T-cell (primary cell): ENCODE results near the gene PRR15. TPM values are rescaled to one million over a fixed set of nuclear protein-coding genes. Genes with fewer than 3 reads are reported as not detected.

Source experiments
- ATAC-seq, 4 experiments: fragments of 200-7000 bp in 3 of 4; fragments of 150-1000 bp in 1 of 4; cut with Tn5 transposase; replicated peaks in 1 of 4; 1 replicate in 3 of 4; 2 replicates in 1 of 4; pipeline ENCODE4 v1.10.0; 2021; ENCODE audit warnings: moderate library complexity in 3 of 4, mild to moderate bottlenecking in 2 of 4, moderate number of reproducible peaks in 1 of 4
- CTCF ChIA-PET, 2 donors: fragments of 300-600 bp; sonication (Branson Sonifier 250); formaldehyde crosslinking; loops; one replicate each; lab custom pipeline; 2022; ENCODE audit warnings: antibody characterized with exemption in 2 of 2; lab: Charles Lee
- POLR2A ChIA-PET, 2 donors: fragments of 300-600 bp; sonication (Branson Sonifier 250); formaldehyde crosslinking; loops; one replicate each; lab custom pipeline; 2022; ENCODE audit warnings: antibody characterized with exemption in 2 of 2; lab: Charles Lee
- DNase-seq, 35 experiments: peaks; one replicate each; pipeline versions ENCODE4 v3.0.0 to v3.0.0-alpha.2; 2013 to 2023
- H3K27ac ChIP-seq: one replicate; pipeline ENCODE4 v1.5.1; 2013; ENCODE audit warnings: low read length
- H3K27me3 ChIP-seq, 2 experiments: replicated peaks in 1 of 2; 1 replicate in 1 of 2; 2 replicates in 1 of 2; pipeline versions ENCODE4 v1.6.1 to v1.7.0; 2013; ENCODE audit warnings: low read length in 1 of 2, mixed read lengths in 1 of 2; ENCODE audit not compliant: control insufficient read depth in 2 of 2, insufficient read depth in 2 of 2; ENCODE audit errors: extremely low read depth in 1 of 2
- H3K36me3 ChIP-seq, 2 donors: 1 replicate in 1 of 2; 2 replicates in 1 of 2; pipeline versions ENCODE4 v1.6.1 to v1.7.0; 2013; ENCODE audit warnings: low read length in 1 of 2; ENCODE audit not compliant: control insufficient read depth in 2 of 2, insufficient read depth in 1 of 2; ENCODE audit errors: extremely low read depth in 1 of 2
- H3K4me1 ChIP-seq, 2 experiments: 1 replicate in 1 of 2; 2 replicates in 1 of 2; pipeline versions ENCODE4 v1.6.1 to v1.7.0; 2013; ENCODE audit warnings: low read length in 2 of 2, mixed read lengths in 1 of 2; ENCODE audit not compliant: insufficient read depth in 2 of 2, control insufficient read depth in 1 of 2; ENCODE audit errors: extremely low read depth in 1 of 2
- H3K4me3 ChIP-seq, 2 donors: 1 replicate in 1 of 2; 2 replicates in 1 of 2; pipeline versions ENCODE4 v1.5.1 to v1.7.0; 2013; ENCODE audit warnings: mild to moderate bottlenecking in 2 of 2, low read length in 1 of 2, moderate library complexity in 1 of 2; ENCODE audit not compliant: control insufficient read depth in 1 of 2; ENCODE audit errors: extremely low read depth in 1 of 2
- H3K9me3 ChIP-seq: 2 replicates; pipeline ENCODE4 v1.7.0; 2013
- H3K27ac Mint-ChIP-seq, 2 donors: one replicate each; pipeline ENCODE4 v1.8.0; 2020 to 2021; ENCODE audit warnings: mild to moderate bottlenecking in 2 of 2, mixed read lengths in 2 of 2
- H3K27me3 Mint-ChIP-seq, 2 donors: one replicate each; pipeline ENCODE4 v1.8.0; 2021 to 2022; ENCODE audit warnings: mixed read lengths in 2 of 2
- H3K36me3 Mint-ChIP-seq: one replicate; pipeline ENCODE4 v1.8.0; 2021; ENCODE audit warnings: mixed read lengths
- H3K4me1 Mint-ChIP-seq, 3 donors: one replicate each; pipeline ENCODE4 v1.8.0; 2020 to 2022; ENCODE audit warnings: mixed read lengths in 3 of 3, mild to moderate bottlenecking in 1 of 3
- H3K4me3 Mint-ChIP-seq, 3 donors: one replicate each; pipeline ENCODE4 v1.8.0; 2020 to 2022; ENCODE audit warnings: mild to moderate bottlenecking in 3 of 3, mixed read lengths in 3 of 3, moderate library complexity in 3 of 3
- H3K9me3 Mint-ChIP-seq, 3 donors: one replicate each; pipeline ENCODE4 v1.8.0; 2020 to 2022; ENCODE audit warnings: mixed read lengths in 3 of 3
- WGBS: methylation state at CpG from one replicate; pipeline ENCODE4 v1.1.5; 2013; ENCODE audit warnings: missing lambda C conversion rate; ENCODE audit not compliant: insufficient coverage; 5-methylcytosine and 5-hydroxymethylcytosine counted together
- total RNA-seq, 35 experiments: library from RNA in 6 of 35; stranded (reverse) in 6 of 35; fragments of 120-200 nt in 1 of 35; gene quantifications; one replicate each; pipeline versions ENCODE4 v1.2.1 to v1.2.4 and lab custom pipeline; 2013 to 2026

PRR15 gene
- total RNA-seq, 5 donors from 2014 or later (not counting 1 experiment from before 2014, with no cell fraction given): 0.30 to 0.38 TPM; not detected in 3

GRCh38 chr7:29596593-29597178 lies 33.1 kb downstream of the PRR15 start:
- peaks cover 0 to 2% of the 10 kb centered on the region in 2 donors for H3K27me3 Mint-ChIP-seq
- no peak overlapping the region for H3K4me3 Mint-ChIP-seq
- H3K27me3 ChIP-seq: peaks cover 0 to 2% of the 10 kb centered on the region in 2 experiments
- no peaks in the 10 kb centered on the region for H3K4me1 Mint-ChIP-seq
- no peak overlapping the region for H3K4me3 ChIP-seq
- ChIA-PET CTCF (interaction anchor here in 1 of 2 donors (0.7 kb wide), 1 partner anchor 9 kb away, joined by 3 read pairs; no protein-coding TSS in a partner anchor), POLR2A (interaction anchor here in 1 of 2 donors (0.5 kb wide), 1 partner anchor 86 kb away, joined by 3 read pairs; no protein-coding TSS in a partner anchor)
- no peaks in the 10 kb centered on the region for H3K36me3 ChIP-seq
- H3K9me3 Mint-ChIP-seq: no peaks in the 10 kb centered on the region
- H3K36me3 Mint-ChIP-seq: no peaks in the 10 kb centered on the region
- H3K27ac Mint-ChIP-seq: no peak overlapping the region
- ATAC-seq (no peak), DNase-seq (no peak)
- no peak overlapping the region for H3K27ac ChIP-seq
- H3K9me3 ChIP-seq: no peaks in the 10 kb centered on the region
- H3K4me1 ChIP-seq: no peaks in the 10 kb centered on the region
- WGBS: no CpG with 5 or more reads among the region's 3 CpGs

- Mint-ChIP-seq H3K9me3 (no peaks in the 10 kb centered on the region), H3K36me3 (no peaks in the 10 kb centered on the region), H3K27me3 (peaks cover 0 to 2% of the 10 kb centered on the region in 2 donors), H3K4me3 (no peak overlapping the region), H3K27ac (no peak overlapping the region), H3K4me1 (no peaks in the 10 kb centered on the region)
- no peaks in the 10 kb centered on the region for H3K4me1 ChIP-seq
- WGBS: no CpG with 5 or more reads among the region's 2 CpGs
- peaks cover 0 to 2% of the 10 kb centered on the region in 2 experiments for H3K27me3 ChIP-seq
- DNase-seq: no peak
- H3K36me3 ChIP-seq: no peaks in the 10 kb centered on the region
- H3K27ac ChIP-seq: no peak overlapping the region
- no peak overlapping the region for H3K4me3 ChIP-seq
- no peak for ATAC-seq
- no peaks in the 10 kb centered on the region for H3K9me3 ChIP-seq
- ChIA-PET POLR2A (interaction anchor here in 1 of 2 donors (0.5 kb wide), 1 partner anchor 86 kb away, joined by 3 read pairs; no protein-coding TSS in a partner anchor), CTCF (interaction anchor here in 1 of 2 donors (0.7 kb wide), 1 partner anchor 8 kb away, joined by 3 read pairs; no protein-coding TSS in a partner anchor)
Observed at GRCh38 chr7:29597266-29597665, 33.6 kb downstream of the PRR15 start.

GRCh38 chr7:29598137-29598536 lies 34.5 kb downstream of the PRR15 start:
- Histone ChIP-seq H3K9me3 (no peaks in the 10 kb centered on the region), H3K27me3 (peaks cover 0 to 2% of the 10 kb centered on the region in 2 experiments), H3K4me1 (no peaks in the 10 kb centered on the region), H3K27ac (no peak overlapping the region), H3K36me3 (no peaks in the 10 kb centered on the region), H3K4me3 (no peak overlapping the region)
- Mint-ChIP-seq H3K27ac (no peak overlapping the region), H3K27me3 (peaks cover 0 to 2% of the 10 kb centered on the region in 2 donors), H3K9me3 (no peaks in the 10 kb centered on the region), H3K4me1 (no peaks in the 10 kb centered on the region), H3K4me3 (no peak overlapping the region), H3K36me3 (no peaks in the 10 kb centered on the region)
- ATAC-seq: no peak
- no peak for DNase-seq
- ChIA-PET CTCF (no interaction called here), POLR2A (no interaction called here)
- no CpG with 5 or more reads among the region's 3 CpGs for WGBS

- no peaks in the 10 kb centered on the region for H3K36me3 ChIP-seq
- ChIA-PET POLR2A (no interaction called here), CTCF (no interaction called here)
- Mint-ChIP-seq H3K27me3 (peaks cover 0 to 2% of the 10 kb centered on the region in 2 donors), H3K4me1 (no peaks in the 10 kb centered on the region), H3K9me3 (no peaks in the 10 kb centered on the region), H3K27ac (no peak overlapping the region), H3K4me3 (no peak overlapping the region), H3K36me3 (no peaks in the 10 kb centered on the region)
- H3K4me3 ChIP-seq: no peak overlapping the region
- no peaks in the 10 kb centered on the region for H3K4me1 ChIP-seq
- no peak overlapping the region for H3K27ac ChIP-seq
- WGBS: no CpG with 5 or more reads among the region's 8 CpGs
- H3K27me3 ChIP-seq: peaks cover 0 to 2% of the 10 kb centered on the region in 2 experiments
- no peaks in the 10 kb centered on the region for H3K9me3 ChIP-seq
- DNase-seq: no peak
- ATAC-seq: no peak
Observed at GRCh38 chr7:29598613-29599012, 35.0 kb downstream of the PRR15 start.

GRCh38 chr7:29599026-29599425 lies 35.4 kb downstream of the PRR15 start:
- H3K9me3 ChIP-seq: no peaks in the 10 kb centered on the region
- CTCF ChIA-PET: no interaction called here

GRCh38 chr7:29600661-29601060 lies 37.0 kb downstream of the PRR15 start:
- POLR2A ChIA-PET: no interaction called here

More at GRCh38 chr7:29599026-29599425, 35.4 kb downstream of the PRR15 start:
- H3K27me3 ChIP-seq: peaks cover 0 to 2% of the 10 kb centered on the region in 2 experiments
- Mint-ChIP-seq H3K4me3 (no peak overlapping the region), H3K27ac (no peak overlapping the region), H3K4me1 (no peaks in the 10 kb centered on the region), H3K36me3 (no peaks in the 10 kb centered on the region), H3K9me3 (peaks cover 0 to under 1% (median under 1%) of the 10 kb centered on the region in 3 donors), H3K27me3 (peaks cover 0 to 2% of the 10 kb centered on the region in 2 donors)
- ATAC-seq (no peak), DNase-seq (no peak)
- H3K4me3 ChIP-seq: no peak overlapping the region
- no peaks in the 10 kb centered on the region for H3K36me3 ChIP-seq
- whole genome bisulfite sequencing: no CpG with 5 or more reads among the region's 2 CpGs
- no peaks in the 10 kb centered on the region for H3K4me1 ChIP-seq
- no peak overlapping the region for H3K27ac ChIP-seq
- POLR2A ChIA-PET: no interaction called here

More at GRCh38 chr7:29600661-29601060, 37.0 kb downstream of the PRR15 start:
- Mint-ChIP-seq H3K9me3 (peaks cover 4 to 6% (median 5%) of the 10 kb centered on the region in 3 donors), H3K36me3 (no peaks in the 10 kb centered on the region), H3K27me3 (peaks cover 0 to 4% of the 10 kb centered on the region in 2 donors), H3K27ac (no peak overlapping the region), H3K4me3 (no peak overlapping the region), H3K4me1 (no peaks in the 10 kb centered on the region)
- Histone ChIP-seq H3K4me3 (no peak overlapping the region), H3K9me3 (no peaks in the 10 kb centered on the region), H3K36me3 (no peaks in the 10 kb centered on the region), H3K4me1 (no peaks in the 10 kb centered on the region), H3K27ac (no peak overlapping the region), H3K27me3 (peaks cover 0 to 2% of the 10 kb centered on the region in 2 experiments)
- ATAC-seq (no peak), DNase-seq (no peak)
- WGBS: 90% methylated on average over 2 of the region's 4 CpGs
- CTCF ChIA-PET: no interaction called here
